SK-N-SH (cell line): ENCODE data around the gene DSCAM. TPM values are rescaled to one million over a fixed set of nuclear protein-coding genes. Genes with fewer than 3 reads are reported as not detected.

Source experiments
- CTCF ChIA-PET: fragments of 300-600, 350-600 bp; formaldehyde crosslinking; extraction: SDS; loops from one replicate; lab custom pipeline; 2021; lab: Yijun Ruan, JAX
- POLR2A ChIA-PET: fragments of 350-600 bp; sonication (Branson Sonifier 250); formaldehyde crosslinking; extraction: SDS; loops from one replicate; lab custom pipeline; 2020; ENCODE audit warnings: antibody characterized with exemption, inconsistent platforms; lab: Yijun Ruan, JAX
- DNase-seq: peaks from one replicate; pipeline ENCODE4 v3.0.0; 2012
- H2AFZ ChIP-seq: fragments of 200-600 bp; sonication (generic); 2 replicates; pipeline ENCODE4 v1.8.1; 2016; ENCODE audit warnings: antibody characterized with exemption, mild to moderate bottlenecking, low read depth
- H3F3A ChIP-seq: fragments of 200-600 bp; sonication (generic); replicated peaks from 2 replicates; pipeline ENCODE3; 2016; ENCODE audit warnings: antibody characterized with exemption, mild to moderate bottlenecking; ENCODE audit not compliant: insufficient read depth
- H3K27ac ChIP-seq, 2 experiments: fragments of 200-500 bp in 1 of 2; fragments of 200-600 bp in 1 of 2; sonication (Bioruptor generic) in 1 of 2; sonication (generic), shearing (Covaris generic) in 1 of 2; 2 replicates each; pipeline versions ENCODE4 v1.5.1 to v1.6.1; 2014 to 2016; ENCODE audit warnings: low read depth in 2 of 2, inconsistent platforms in 1 of 2, low read length in 1 of 2, mild to moderate bottlenecking in 1 of 2, mixed read lengths in 1 of 2
- H3K27me3 ChIP-seq: fragments of 200-600 bp; sonication (generic), shearing (Covaris generic); 2 replicates; pipeline ENCODE4 v1.6.1; 2016; ENCODE audit warnings: mixed run types; ENCODE audit not compliant: insufficient read depth
- H3K36me3 ChIP-seq, 2 experiments: fragments of 200-500 bp in 1 of 2; fragments of 200-600 bp in 1 of 2; sonication (Bioruptor generic) in 1 of 2; sonication (generic) in 1 of 2; replicated peaks in 1 of 2; 2 replicates each; pipeline versions ENCODE3 to v1.5.1; 2014 to 2016; ENCODE audit warnings: low read length in 1 of 2, mild to moderate bottlenecking in 1 of 2; ENCODE audit not compliant: insufficient read depth in 2 of 2, control insufficient read depth in 1 of 2
- H3K4me1 ChIP-seq, 2 experiments: fragments of 200-500 bp in 1 of 2; fragments of 200-600 bp in 1 of 2; sonication (Bioruptor generic) in 1 of 2; sonication (generic), shearing (Covaris generic) in 1 of 2; 2 replicates each; pipeline versions ENCODE4 v1.5.1 to v1.6.1; 2014 to 2016; ENCODE audit warnings: low read depth in 1 of 2, low read length in 1 of 2, mixed run types in 1 of 2; ENCODE audit not compliant: insufficient read depth in 2 of 2, control insufficient read depth in 1 of 2
- H3K4me2 ChIP-seq: fragments of 200-600 bp; sonication (generic), shearing (Covaris generic); 2 replicates; pipeline ENCODE4 v1.6.1; 2017; ENCODE audit warnings: mixed run types
- H3K4me3 ChIP-seq, 2 experiments: fragments of 200-500 bp in 1 of 2; fragments of 200-600 bp in 1 of 2; sonication (Bioruptor generic) in 1 of 2; sonication (generic), shearing (Covaris generic) in 1 of 2; 2 replicates each; pipeline versions ENCODE4 v1.5.1 to v1.8.1; 2014 to 2016; ENCODE audit warnings: low read depth in 2 of 2, inconsistent platforms in 1 of 2, low read length in 1 of 2, mild to moderate bottlenecking in 1 of 2, mixed read lengths in 1 of 2, moderate library complexity in 1 of 2
- H3K79me2 ChIP-seq: fragments of 200-600 bp; sonication (generic); 2 replicates; pipeline ENCODE4 v1.8.1; 2017; ENCODE audit warnings: mild to moderate bottlenecking; ENCODE audit not compliant: insufficient read depth
- H3K9ac ChIP-seq: fragments of 200-600 bp; sonication (generic); 2 replicates; pipeline ENCODE4 v1.6.1; 2017; ENCODE audit warnings: mixed run types
- H3K9me2 ChIP-seq: fragments of 200-600 bp; sonication (generic); 2 replicates; pipeline ENCODE4 v1.6.1; 2017; ENCODE audit warnings: mixed run types
- H3K9me3 ChIP-seq: fragments of 200-600 bp; sonication (generic); 2 replicates; pipeline ENCODE4 v1.6.1; 2017; ENCODE audit warnings: mixed run types, mild to moderate bottlenecking, moderate library complexity
- H4K20me1 ChIP-seq: fragments of 200-600 bp; sonication (generic); 2 replicates; pipeline ENCODE4 v1.6.1; 2017; ENCODE audit warnings: mild to moderate bottlenecking, mixed run types; ENCODE audit not compliant: insufficient read depth
- CHD2 ChIP-seq: fragments of 150-350 bp; IDR thresholded peaks from 2 replicates; pipeline ENCODE4 v1.6.1; 2018; ENCODE audit warnings: low read length; ENCODE audit not compliant: partially characterized antibody
- EP300 ChIP-seq, 2 experiments: IDR thresholded peaks; 2 replicates each; pipeline versions ENCODE4 v1.4.0 to v1.6.1; 2012; ENCODE audit warnings: borderline replicate concordance in 1 of 2, low read depth in 1 of 2, low read length in 1 of 2
- FOXJ3 ChIP-seq: sonication (generic); formaldehyde crosslinking; IDR thresholded peaks from 2 replicates; pipeline ENCODE4 v1.5.1; 2020; ENCODE audit warnings: mild to moderate bottlenecking, missing genetic modification reagents
- GABPA ChIP-seq: IDR thresholded peaks from 2 replicates; pipeline ENCODE4 v1.4.0; 2012; ENCODE audit warnings: low read depth, mild to moderate bottlenecking
- GATA2 ChIP-seq: sonication (generic); formaldehyde crosslinking; IDR thresholded peaks from 2 replicates; pipeline ENCODE4 v1.5.0; 2020; ENCODE audit warnings: mild to moderate bottlenecking, missing genetic modification reagents
- MXI1 ChIP-seq: IDR thresholded peaks from 2 replicates; pipeline ENCODE4 v1.6.1; 2012; ENCODE audit warnings: mild to moderate bottlenecking, low read depth, low read length, improper control_type of control experiment
- NFIC ChIP-seq: IDR thresholded peaks from 2 replicates; pipeline ENCODE4 v1.4.0; 2012; ENCODE audit warnings: borderline replicate concordance
- RAD21 ChIP-seq: IDR thresholded peaks from 2 replicates; pipeline ENCODE4 v1.6.1; 2012; ENCODE audit warnings: mild to moderate bottlenecking, low read length
- REST ChIP-seq: IDR thresholded peaks from 2 replicates; pipeline ENCODE4 v1.6.1; 2012; ENCODE audit warnings: mild to moderate bottlenecking, low read depth, low read length, moderate library complexity
- RXRA ChIP-seq: IDR thresholded peaks from 2 replicates; pipeline ENCODE4 v1.4.0; 2012; ENCODE audit warnings: low read depth, mild to moderate bottlenecking, borderline replicate concordance
- TAF1 ChIP-seq: IDR thresholded peaks from 2 replicates; pipeline ENCODE4 v1.6.1; 2012; ENCODE audit warnings: low read depth, mild to moderate bottlenecking, low read length, moderate library complexity, borderline replicate concordance
- TCF12 ChIP-seq: IDR thresholded peaks from 2 replicates; pipeline ENCODE4 v1.4.0; 2012
- TEAD4 ChIP-seq: IDR thresholded peaks from 2 replicates; pipeline ENCODE4 v1.4.0; 2012; ENCODE audit warnings: mild to moderate bottlenecking, borderline replicate concordance; ENCODE audit not compliant: insufficient read depth
- USF2 ChIP-seq: fragments of 150-350 bp; IDR thresholded peaks from 2 replicates; pipeline ENCODE4 v1.6.1; 2017; ENCODE audit warnings: antibody characterized with exemption, low read length, low read depth, borderline replicate concordance
- WGBS: methylation state at CpG from one replicate; pipeline ENCODE4 v1.1.6; 2017; ENCODE audit warnings: low lambda C conversion rate; 5-methylcytosine and 5-hydroxymethylcytosine counted together
- polyA plus RNA-seq, 3 experiments: library from polyadenylated mRNA; depleted of rRNA; stranded (reverse); fragments of >200 nt; gene quantifications; 2 replicates each; pipeline ENCODE4 v1.2.3, GENCODE V29; 2012
- TF ChIP-seq, protein P1 (sequence below): IDR thresholded peaks from 2 replicates; pipeline ENCODE4 v1.4.0; 2012; ENCODE audit warnings: low read depth, borderline replicate concordance

Gene DSCAM
- polyA plus RNA-seq, 1 of the 3 experiments (the other 2 are of a cell fraction), result not detected

DNA sequence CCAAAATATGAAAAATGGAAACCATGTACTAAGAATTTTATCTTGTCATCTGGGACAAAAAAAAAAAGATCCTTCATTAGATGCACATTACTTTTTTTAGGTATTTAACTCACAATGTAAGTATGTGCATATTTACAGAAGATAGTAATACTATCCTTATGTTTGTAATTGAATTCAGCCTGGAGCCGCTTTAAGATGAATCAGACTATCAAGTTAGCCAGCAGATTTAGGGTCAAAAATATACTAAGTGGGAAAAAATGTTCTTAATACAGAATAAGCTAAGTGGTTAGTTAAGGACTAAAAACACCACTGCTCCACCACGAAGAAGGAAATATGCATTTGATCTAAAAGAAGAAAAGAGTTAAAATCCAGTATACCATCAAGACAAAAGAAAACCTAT lies 49.1 kb downstream of the DSCAM start:
- Histone ChIP-seq H3F3A (no peaks in the 10 kb centered on the region), H3K79me2 (no peaks in the 10 kb centered on the region), H3K27me3 (no peaks in the 10 kb centered on the region), H3K4me2 (no peak overlapping the region), H4K20me1 (no peaks in the 10 kb centered on the region), H3K9me2 (no peaks in the 10 kb centered on the region), H3K36me3 (no peaks in the 10 kb centered on the region), H2AFZ (no peak overlapping the region), H3K9me3 (0 out of 2 replicates have a peak, but pooled peaks cover 5% of the 10 kb centered on the region), H3K9ac (no peak overlapping the region), H3K27ac (no peak overlapping the region), H3K4me3 (no peak overlapping the region), H3K4me1 (no peaks in the 10 kb centered on the region; a peak in 1 of 4 replicates)
- POLR2A ChIA-PET, result no interaction called here
- no peak for DNase-seq
- TF ChIP-seq CHD2 (no peak), USF2 (no peak), MXI1 (no peak), TCF12 (no peak), NFIC (no peak), REST (no peak), FOXJ3 (no peak), TEAD4 (no peak), GABPA (no peak), GATA2 (CRISPR knock-in tag) (no peak), TAF1 (no peak), EP300 (IDR thresholded peaks at IDR 0.05; ENCODE audit: borderline replicate concordance in 1 of 2, low read depth in 1 of 2, low read length in 1 of 2) (no peak), RAD21 (no peak), RXRA (no peak)
- TF ChIP-seq, protein P1, sequence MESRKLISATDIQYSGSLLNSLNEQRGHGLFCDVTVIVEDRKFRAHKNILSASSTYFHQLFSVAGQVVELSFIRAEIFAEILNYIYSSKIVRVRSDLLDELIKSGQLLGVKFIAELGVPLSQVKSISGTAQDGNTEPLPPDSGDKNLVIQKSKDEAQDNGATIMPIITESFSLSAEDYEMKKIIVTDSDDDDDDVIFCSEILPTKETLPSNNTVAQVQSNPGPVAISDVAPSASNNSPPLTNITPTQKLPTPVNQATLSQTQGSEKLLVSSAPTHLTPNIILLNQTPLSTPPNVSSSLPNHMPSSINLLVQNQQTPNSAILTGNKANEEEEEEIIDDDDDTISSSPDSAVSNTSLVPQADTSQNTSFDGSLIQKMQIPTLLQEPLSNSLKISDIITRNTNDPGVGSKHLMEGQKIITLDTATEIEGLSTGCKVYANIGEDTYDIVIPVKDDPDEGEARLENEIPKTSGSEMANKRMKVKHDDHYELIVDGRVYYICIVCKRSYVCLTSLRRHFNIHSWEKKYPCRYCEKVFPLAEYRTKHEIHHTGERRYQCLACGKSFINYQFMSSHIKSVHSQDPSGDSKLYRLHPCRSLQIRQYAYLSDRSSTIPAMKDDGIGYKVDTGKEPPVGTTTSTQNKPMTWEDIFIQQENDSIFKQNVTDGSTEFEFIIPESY, result no peak
- CTCF ChIA-PET, result no interaction called here
- 10% methylated on average over 2 of the region's 2 CpGs for WGBS
